ENCODE measurements around the gene FHIT.
"Not testable (repeated sequence)": the region's sequence is repeated elsewhere in the genome, so short reads cannot be mapped to it uniquely, and the experiment has no call there.

The FHIT gene

DNA sequence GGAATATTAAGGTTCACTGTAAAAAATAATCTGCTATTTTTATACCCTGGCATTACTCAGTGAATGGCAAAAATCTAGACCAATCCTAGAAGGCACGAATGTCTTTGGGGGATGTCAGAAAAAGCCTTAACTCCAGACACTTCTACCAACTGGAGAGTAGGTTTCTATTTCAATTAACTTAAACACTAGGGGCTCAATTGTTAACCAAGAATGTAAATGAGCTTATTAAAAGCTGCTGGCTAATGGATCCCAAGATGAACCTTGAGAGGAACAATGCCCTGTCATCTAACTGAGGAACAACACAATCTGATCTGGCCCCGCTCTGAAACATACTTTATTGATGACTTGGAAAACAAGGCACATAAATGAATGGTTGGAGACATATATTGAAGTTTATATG is 701.4 kb downstream of the FHIT start:
- Histone ChIP-seq H3K9me3 (ENCODE audit: low read length) (no peaks in the 10 kb centered on the region), H3K27ac (ENCODE audit: low read depth, low read length) (no peak overlapping the region), H3K4me3 (ENCODE audit: low read depth in 1 of 2, low read length in 2 of 2) (no peak overlapping the region)

DNA sequence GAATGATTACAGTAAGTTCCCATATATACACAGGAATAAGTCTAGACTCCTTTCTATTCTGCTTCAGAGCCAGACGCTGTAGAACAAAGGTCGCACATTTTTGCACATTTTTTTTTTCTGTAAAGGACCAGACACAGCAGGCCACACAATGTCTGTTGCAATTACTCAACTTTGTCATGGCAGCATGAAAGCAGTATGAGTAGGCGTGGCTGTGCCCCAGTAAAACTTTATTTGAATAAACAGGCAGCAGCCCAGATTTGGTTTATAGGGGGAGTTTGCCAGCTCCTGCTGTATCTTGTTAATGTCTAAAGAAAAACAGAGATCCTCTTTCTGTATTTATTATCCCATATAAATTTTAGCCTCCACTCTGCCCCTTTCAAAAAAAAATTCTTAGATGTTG is 708.3 kb downstream of the FHIT start:
- no peaks in the 10 kb centered on the region for H3K36me3 ChIP-seq (ENCODE audit: insufficient read depth, low read length)
- no peak overlapping the region for H3K27ac ChIP-seq (ENCODE audit: low read depth, low read length)
- H3K9ac ChIP-seq (ENCODE audit: low read length): no peak overlapping the region
- H3K9me3 ChIP-seq (ENCODE audit: low read length): no peaks in the 10 kb centered on the region
- no peaks in the 10 kb centered on the region for H3K27me3 ChIP-seq (ENCODE audit: control insufficient read depth in 1 of 2, insufficient read depth in 2 of 2, low read length in 2 of 2)
- H3K4me1 ChIP-seq (ENCODE audit: insufficient read depth, low read length): no peaks in the 10 kb centered on the region
- no peak overlapping the region for H3K4me3 ChIP-seq (ENCODE audit: low read depth in 1 of 2, low read length in 2 of 2)

More for the DNA sequence above, 701.4 kb downstream of the FHIT start:
- no peak overlapping the region for H3K9ac ChIP-seq (ENCODE audit: low read length)
- H3K27me3 ChIP-seq (ENCODE audit: control insufficient read depth in 1 of 2, insufficient read depth in 2 of 2, low read length in 2 of 2): no peaks in the 10 kb centered on the region
- H3K4me1 ChIP-seq (ENCODE audit: insufficient read depth, low read length): no peaks in the 10 kb centered on the region
- no peaks in the 10 kb centered on the region for H3K36me3 ChIP-seq (ENCODE audit: insufficient read depth, low read length)

DNA sequence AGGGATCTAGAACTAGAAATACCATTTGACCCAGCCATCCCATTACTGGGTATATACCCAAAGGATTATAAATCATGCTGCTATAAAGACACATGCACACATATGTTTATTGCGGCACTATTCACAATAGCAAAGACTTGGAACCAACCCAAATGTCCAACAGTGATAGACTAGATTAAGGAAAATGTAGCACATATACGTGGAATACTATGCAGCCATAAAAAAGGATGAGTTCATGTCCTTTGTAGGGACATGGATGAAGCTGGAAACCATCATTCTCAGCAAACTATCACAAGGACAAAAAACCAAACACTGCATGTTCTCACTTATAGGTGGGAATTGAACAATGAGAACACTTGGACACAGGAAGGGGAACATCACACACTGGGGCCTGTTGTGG is 711.9 kb downstream of the FHIT start:
- not testable (repeated sequence) for H3K9me3 ChIP-seq (ENCODE audit: low read length); H3K4me1 ChIP-seq (ENCODE audit: insufficient read depth, low read length); H3K27me3 ChIP-seq (ENCODE audit: control insufficient read depth in 1 of 2, insufficient read depth in 2 of 2, low read length in 2 of 2); H3K9ac ChIP-seq (ENCODE audit: low read length); H3K27ac ChIP-seq (ENCODE audit: low read depth, low read length); H3K4me3 ChIP-seq (ENCODE audit: low read depth in 1 of 2, low read length in 2 of 2); H3K36me3 ChIP-seq (ENCODE audit: insufficient read depth, low read length)

DNA sequence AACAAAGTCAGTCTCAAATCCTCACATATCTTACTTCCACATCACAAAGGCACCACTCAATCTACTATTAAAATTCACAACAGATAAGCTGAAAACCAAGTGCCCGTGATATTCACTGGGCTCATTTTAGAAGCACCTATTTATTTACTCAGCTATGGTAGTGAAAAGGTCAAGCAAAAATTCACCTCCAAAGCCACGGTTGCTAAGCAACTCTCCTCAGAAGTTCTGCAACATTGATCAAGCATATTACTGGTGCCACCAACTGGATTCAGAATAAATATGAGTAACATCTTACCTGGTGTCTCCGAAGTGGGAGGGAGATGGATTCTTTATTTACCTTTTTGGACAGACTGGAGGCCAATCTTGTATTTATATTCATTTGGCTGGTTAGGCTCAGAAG is 714.8 kb downstream of the FHIT start:
- H3K36me3 ChIP-seq (ENCODE audit: insufficient read depth, low read length): no peaks in the 10 kb centered on the region
- no peak overlapping the region for H3K27ac ChIP-seq (ENCODE audit: low read depth, low read length)
- H3K4me1 ChIP-seq (ENCODE audit: insufficient read depth, low read length): no peaks in the 10 kb centered on the region
- H3K9me3 ChIP-seq (ENCODE audit: low read length): no peaks in the 10 kb centered on the region
- H3K4me3 ChIP-seq (ENCODE audit: low read depth in 1 of 2, low read length in 2 of 2): no peak overlapping the region
- no peak overlapping the region for H3K9ac ChIP-seq (ENCODE audit: low read length)
- H3K27me3 ChIP-seq (ENCODE audit: control insufficient read depth in 1 of 2, insufficient read depth in 2 of 2, low read length in 2 of 2): no peaks in the 10 kb centered on the region

DNA sequence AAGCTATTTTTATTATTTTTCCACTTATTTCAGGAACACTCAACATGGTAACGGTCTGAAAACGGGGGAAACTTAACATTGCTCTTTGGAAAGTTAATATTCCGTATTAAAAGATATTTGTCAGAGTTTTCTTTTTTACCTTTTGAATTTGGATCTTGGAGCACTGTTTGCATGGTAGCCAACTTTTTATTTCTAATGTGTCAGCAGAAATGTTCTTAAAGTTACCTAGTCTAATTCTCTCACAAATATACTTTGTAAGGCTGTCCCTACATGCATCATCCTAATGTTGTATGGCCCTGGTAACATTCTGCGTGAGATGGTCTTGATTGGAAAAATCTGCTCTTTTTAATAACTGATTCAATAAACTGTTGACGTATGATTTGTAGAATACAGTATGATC is 719.5 kb downstream of the FHIT start:
- no peak overlapping the region for H3K27ac ChIP-seq (ENCODE audit: low read depth, low read length)

DNA sequence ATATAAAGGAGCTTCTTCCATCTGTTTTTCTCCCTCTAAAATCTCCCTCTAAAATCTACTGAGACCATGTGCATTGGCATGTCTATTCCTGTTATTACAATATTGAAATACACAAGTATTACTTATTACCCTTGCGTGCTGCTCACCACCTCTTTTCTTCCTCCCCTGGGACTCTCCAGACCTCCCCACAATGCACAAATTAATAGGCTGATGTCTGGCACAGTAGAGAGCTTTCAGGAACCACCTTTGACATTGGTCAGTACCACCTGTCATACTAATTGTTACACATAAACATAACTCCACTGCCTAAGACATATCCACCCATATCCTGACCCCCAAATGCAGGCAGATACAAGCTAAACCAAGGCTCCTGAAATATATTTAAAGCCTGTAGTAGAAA is 722.6 kb downstream of the FHIT start:
- H3K4me1 ChIP-seq (ENCODE audit: insufficient read depth, low read length): no peaks in the 10 kb centered on the region
- no peaks in the 10 kb centered on the region for H3K36me3 ChIP-seq (ENCODE audit: insufficient read depth, low read length)
- H3K27me3 ChIP-seq (ENCODE audit: control insufficient read depth in 1 of 2, insufficient read depth in 2 of 2, low read length in 2 of 2): no peaks in the 10 kb centered on the region
- H3K9ac ChIP-seq (ENCODE audit: low read length): no peak overlapping the region
- no peak overlapping the region for H3K27ac ChIP-seq (ENCODE audit: low read depth, low read length)
- no peaks in the 10 kb centered on the region for H3K9me3 ChIP-seq (ENCODE audit: low read length)
- H3K4me3 ChIP-seq (ENCODE audit: low read depth in 1 of 2, low read length in 2 of 2): no peak overlapping the region

More for the DNA sequence above, 719.5 kb downstream of the FHIT start:
- H3K9me3 ChIP-seq (ENCODE audit: low read length): no peaks in the 10 kb centered on the region
- no peak overlapping the region for H3K9ac ChIP-seq (ENCODE audit: low read length)
- no peaks in the 10 kb centered on the region for H3K36me3 ChIP-seq (ENCODE audit: insufficient read depth, low read length)
- H3K4me3 ChIP-seq (ENCODE audit: low read depth in 1 of 2, low read length in 2 of 2): no peak overlapping the region
- H3K27me3 ChIP-seq (ENCODE audit: control insufficient read depth in 1 of 2, insufficient read depth in 2 of 2, low read length in 2 of 2): no peaks in the 10 kb centered on the region
- no peaks in the 10 kb centered on the region for H3K4me1 ChIP-seq (ENCODE audit: insufficient read depth, low read length)

DNA sequence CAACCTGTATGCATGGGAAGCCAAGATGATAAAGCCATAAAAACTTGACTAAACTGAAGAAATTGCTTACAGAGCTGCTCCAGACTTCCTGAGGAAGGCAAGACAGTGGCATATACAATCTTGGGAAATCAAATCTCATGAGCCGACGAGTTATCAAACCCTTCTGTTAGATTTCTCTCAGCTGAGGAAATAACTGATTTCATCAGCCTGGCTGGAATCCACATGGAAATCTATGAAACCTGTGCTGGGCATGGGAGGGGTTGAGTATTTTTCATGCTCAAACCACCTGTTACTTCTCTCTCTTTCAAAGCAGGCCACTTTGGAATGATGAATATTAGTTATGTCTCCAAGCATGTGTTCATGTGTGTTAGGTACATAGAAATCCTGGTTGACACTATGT is 727.7 kb downstream of the FHIT start:
- H3K9ac ChIP-seq (ENCODE audit: low read length): no peak overlapping the region
- H3K27ac ChIP-seq (ENCODE audit: low read depth, low read length): no peak overlapping the region
- no peaks in the 10 kb centered on the region for H3K4me1 ChIP-seq (ENCODE audit: insufficient read depth, low read length)
- no peak overlapping the region for H3K4me3 ChIP-seq (ENCODE audit: low read depth in 1 of 2, low read length in 2 of 2)
- H3K9me3 ChIP-seq (ENCODE audit: low read length): no peaks in the 10 kb centered on the region
- no peaks in the 10 kb centered on the region for H3K36me3 ChIP-seq (ENCODE audit: insufficient read depth, low read length)
- no peaks in the 10 kb centered on the region for H3K27me3 ChIP-seq (ENCODE audit: control insufficient read depth in 1 of 2, insufficient read depth in 2 of 2, low read length in 2 of 2)

DNA sequence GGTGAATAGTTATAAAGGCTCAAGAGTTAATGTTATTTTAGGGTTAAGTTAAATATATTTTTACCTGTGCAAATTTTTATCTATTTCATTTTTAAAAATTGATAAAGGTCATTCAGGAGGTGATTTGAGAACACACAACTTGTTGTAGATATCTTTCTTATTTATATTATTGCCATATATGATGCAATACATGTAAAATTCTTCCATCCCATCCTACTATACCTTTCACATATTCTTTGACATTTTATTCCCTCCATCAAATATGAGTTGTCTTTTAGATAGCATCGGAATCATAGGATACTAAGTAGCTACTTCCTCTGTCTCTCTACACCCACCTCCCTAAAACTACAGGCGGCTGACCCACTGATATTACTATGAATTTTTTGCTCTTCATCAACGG is 734.1 kb downstream of the FHIT start:
- Histone ChIP-seq H3K9ac (ENCODE audit: low read length) (no peak overlapping the region), H3K4me3 (ENCODE audit: low read depth in 1 of 2, low read length in 2 of 2) (no peak overlapping the region), H3K9me3 (ENCODE audit: low read length) (no peaks in the 10 kb centered on the region), H3K27me3 (ENCODE audit: control insufficient read depth in 1 of 2, insufficient read depth in 2 of 2, low read length in 2 of 2) (no peaks in the 10 kb centered on the region), H3K36me3 (ENCODE audit: insufficient read depth, low read length) (no peaks in the 10 kb centered on the region), H3K27ac (ENCODE audit: low read depth, low read length) (no peak overlapping the region), H3K4me1 (ENCODE audit: insufficient read depth, low read length) (no peaks in the 10 kb centered on the region)

DNA sequence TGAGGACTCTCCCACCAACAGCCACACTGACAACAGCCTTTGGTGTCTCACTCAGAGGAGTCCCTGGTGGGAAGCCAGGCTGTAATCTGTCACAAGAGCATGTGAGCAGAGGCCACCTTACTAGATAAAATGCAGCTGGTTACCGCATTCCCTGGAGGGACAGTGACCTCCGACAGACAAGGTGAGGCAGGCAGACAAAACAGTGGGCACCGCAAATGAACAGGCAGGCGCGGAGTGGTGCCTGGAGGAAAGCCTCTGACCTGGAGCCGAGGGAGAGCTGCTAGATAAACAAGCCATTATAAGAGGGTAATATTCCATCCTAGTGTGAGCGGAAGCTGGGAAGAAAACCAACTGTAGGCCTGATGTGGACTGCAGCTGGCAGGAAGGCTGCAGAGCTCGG is 736.4 kb downstream of the FHIT start:
- H3K27me3 ChIP-seq (ENCODE audit: control insufficient read depth in 1 of 2, insufficient read depth in 2 of 2, low read length in 2 of 2): no peaks in the 10 kb centered on the region
- no peaks in the 10 kb centered on the region for H3K9me3 ChIP-seq (ENCODE audit: low read length)
- H3K4me1 ChIP-seq (ENCODE audit: insufficient read depth, low read length): no peaks in the 10 kb centered on the region
- no peak overlapping the region for H3K27ac ChIP-seq (ENCODE audit: low read depth, low read length)
- no peaks in the 10 kb centered on the region for H3K36me3 ChIP-seq (ENCODE audit: insufficient read depth, low read length)
- H3K4me3 ChIP-seq (ENCODE audit: low read depth in 1 of 2, low read length in 2 of 2): no peak overlapping the region
- no peak overlapping the region for H3K9ac ChIP-seq (ENCODE audit: low read length)

DNA sequence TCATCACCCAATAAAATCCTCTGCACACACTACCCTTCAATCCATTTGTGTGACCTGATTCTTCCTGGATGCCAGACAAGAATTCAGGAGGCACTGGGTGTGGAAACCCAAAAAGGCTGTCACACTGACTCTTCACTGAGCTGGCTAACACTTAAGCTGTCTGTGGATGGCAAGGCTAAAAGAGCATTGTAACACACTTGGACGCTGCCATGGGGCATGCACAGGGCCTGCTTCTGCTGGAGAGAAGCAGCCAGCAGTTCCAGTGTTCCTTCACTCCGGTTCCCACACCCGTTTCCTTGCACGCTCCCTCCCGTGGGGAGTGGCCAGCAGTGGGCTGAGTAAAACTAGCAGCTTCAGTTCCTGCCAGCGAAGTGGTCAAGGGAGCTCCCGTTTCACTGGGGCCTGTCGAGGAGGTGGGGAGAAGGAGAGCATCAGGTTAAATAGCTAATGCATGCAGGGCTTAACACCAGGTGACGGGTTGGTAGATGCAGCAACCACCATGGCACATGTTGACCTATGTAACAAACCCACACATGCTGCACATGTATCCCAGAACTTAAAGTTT is 737.1 kb downstream of the FHIT start:
- Histone ChIP-seq H3K9me3 (ENCODE audit: low read length) (no peaks in the 10 kb centered on the region), H3K27ac (ENCODE audit: low read depth, low read length) (no peak overlapping the region), H3K4me1 (ENCODE audit: insufficient read depth, low read length) (no peaks in the 10 kb centered on the region), H3K4me3 (ENCODE audit: low read depth in 1 of 2, low read length in 2 of 2) (no peak overlapping the region), H3K9ac (ENCODE audit: low read length) (no peak overlapping the region), H3K36me3 (ENCODE audit: insufficient read depth, low read length) (no peaks in the 10 kb centered on the region), H3K27me3 (ENCODE audit: control insufficient read depth in 1 of 2, insufficient read depth in 2 of 2, low read length in 2 of 2) (no peaks in the 10 kb centered on the region)

DNA sequence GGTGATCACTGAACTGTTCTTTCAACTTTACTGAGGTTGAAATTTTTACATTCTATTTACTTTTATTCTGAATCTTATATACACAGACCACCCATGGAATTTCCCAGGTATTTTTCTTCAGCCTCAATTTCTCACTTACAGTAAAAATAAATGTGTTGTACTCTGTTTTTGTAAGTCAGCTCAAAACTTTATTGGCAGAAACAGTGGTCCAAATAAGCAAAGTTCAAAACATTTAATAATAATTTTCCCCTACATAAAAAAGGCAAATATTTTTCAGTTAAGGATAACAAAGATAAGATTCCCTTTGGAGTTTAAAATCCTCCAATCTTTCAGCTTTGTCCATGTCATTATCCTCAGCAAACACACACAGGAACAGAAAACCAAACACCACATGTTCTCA is 738.0 kb downstream of the FHIT start:
- Histone ChIP-seq H3K9ac (ENCODE audit: low read length) (no peak overlapping the region), H3K27me3 (ENCODE audit: control insufficient read depth in 1 of 2, insufficient read depth in 2 of 2, low read length in 2 of 2) (no peaks in the 10 kb centered on the region), H3K9me3 (ENCODE audit: low read length) (no peaks in the 10 kb centered on the region), H3K27ac (ENCODE audit: low read depth, low read length) (no peak overlapping the region), H3K4me3 (ENCODE audit: low read depth in 1 of 2, low read length in 2 of 2) (no peak overlapping the region), H3K36me3 (ENCODE audit: insufficient read depth, low read length) (no peaks in the 10 kb centered on the region), H3K4me1 (ENCODE audit: insufficient read depth, low read length) (no peaks in the 10 kb centered on the region)

DNA sequence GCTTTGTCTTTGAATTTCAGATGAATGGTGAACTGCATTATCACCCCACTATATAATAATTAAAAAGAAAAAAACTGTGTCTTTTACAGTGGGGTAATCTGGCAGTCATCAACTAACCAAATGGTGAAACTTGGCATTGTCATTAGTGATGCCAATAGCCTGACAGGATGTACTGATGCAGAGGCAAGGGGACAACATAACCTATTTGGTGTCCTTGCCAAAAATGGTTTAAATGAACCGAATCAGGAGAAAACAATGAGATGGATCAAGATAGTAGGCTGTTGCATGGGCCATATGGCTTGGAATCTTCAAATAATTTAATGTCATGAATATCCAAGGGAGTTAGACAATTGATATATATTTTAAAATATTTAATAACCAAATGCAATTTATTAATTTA is 738.7 kb downstream of the FHIT start:
- no peak overlapping the region for H3K27ac ChIP-seq (ENCODE audit: low read depth, low read length)
- H3K4me3 ChIP-seq (ENCODE audit: low read depth in 1 of 2, low read length in 2 of 2): no peak overlapping the region
- no peaks in the 10 kb centered on the region for H3K36me3 ChIP-seq (ENCODE audit: insufficient read depth, low read length)
- no peaks in the 10 kb centered on the region for H3K4me1 ChIP-seq (ENCODE audit: insufficient read depth, low read length)
- no peaks in the 10 kb centered on the region for H3K9me3 ChIP-seq (ENCODE audit: low read length)
- no peak overlapping the region for H3K9ac ChIP-seq (ENCODE audit: low read length)
- H3K27me3 ChIP-seq (ENCODE audit: control insufficient read depth in 1 of 2, insufficient read depth in 2 of 2, low read length in 2 of 2): no peaks in the 10 kb centered on the region
